Neural crest cell (in vitro differentiated cells): ENCODE data around the gene KIF7. TPM values are rescaled to one million over a fixed set of nuclear protein-coding genes. Genes with fewer than 3 reads are reported as not detected.

Experiments
- DNase-seq: peaks from one replicate; pipeline ENCODE4 v3.0.0; 2021; ENCODE audit warnings: low read depth, mixed read lengths, low spot score
- H3K27ac Mint-ChIP-seq: one replicate; pipeline ENCODE4 v1.8.0; 2021; ENCODE audit warnings: mild to moderate bottlenecking, mixed read lengths; ENCODE audit not compliant: unreplicated experiment
- H3K27me3 Mint-ChIP-seq: 2 replicates; pipeline ENCODE4 v1.8.0; 2021; ENCODE audit warnings: low read depth, mild to moderate bottlenecking, mixed read lengths
- H3K36me3 Mint-ChIP-seq: 2 replicates; pipeline ENCODE4 v1.8.0; 2021; ENCODE audit warnings: low read depth, mild to moderate bottlenecking, mixed read lengths
- H3K4me1 Mint-ChIP-seq: 2 replicates; pipeline ENCODE4 v1.8.0; 2021; ENCODE audit warnings: mixed read lengths
- H3K4me3 Mint-ChIP-seq: one replicate; pipeline ENCODE4 v1.8.0; 2021; ENCODE audit warnings: mild to moderate bottlenecking, mixed read lengths
- H3K9me3 Mint-ChIP-seq: 2 replicates; pipeline ENCODE4 v1.8.0; 2021; ENCODE audit warnings: mixed read lengths
- total RNA-seq: library from RNA; stranded (reverse); gene quantifications from 2 replicates; pipeline ENCODE4 v1.2.1, GENCODE V29; 2021
- TF ChIP-seq, protein P1 (sequence below): fragments of 200-600 bp; sonication (generic); conservative IDR thresholded peaks from 2 replicates; pipeline ENCODE4 v1.5.0; 2021; ENCODE audit warnings: antibody characterized with exemption, mild to moderate bottlenecking

Gene KIF7
- total RNA-seq, 1 donor from 2014 or later = 16.2 TPM

DNA sequence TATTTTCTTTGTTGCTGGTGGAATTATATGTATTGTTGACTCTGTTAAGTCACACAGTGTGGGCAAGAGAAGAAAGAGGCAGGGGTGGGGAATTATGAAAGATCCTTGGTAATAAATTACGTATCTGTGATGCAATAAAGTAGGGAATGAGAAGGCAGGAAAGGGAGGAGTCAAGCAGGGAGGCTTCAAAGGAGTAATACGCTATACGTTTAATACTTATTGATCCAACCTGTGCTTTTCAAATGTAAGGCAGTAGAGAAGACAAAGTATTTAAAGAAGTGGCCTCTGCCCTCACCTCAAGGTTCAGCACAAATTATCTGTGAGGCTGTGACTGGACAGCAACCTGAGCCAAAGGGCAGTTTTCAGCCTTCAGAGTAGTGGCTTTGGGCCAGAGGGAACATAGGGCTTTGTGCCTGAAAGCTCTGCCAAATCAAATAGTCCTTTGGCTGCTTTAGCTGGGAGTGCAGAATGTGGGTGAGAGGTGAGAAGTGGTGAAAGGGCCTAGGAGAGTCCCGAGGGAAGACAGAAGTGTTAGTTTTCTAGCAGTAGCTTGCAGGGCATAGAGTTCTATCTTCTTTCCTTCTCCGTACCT, 25.1 kb upstream of the KIF7 start:
- no peak overlapping the region for H3K27ac Mint-ChIP-seq
- no peak for DNase-seq
- TF ChIP-seq, protein P1, sequence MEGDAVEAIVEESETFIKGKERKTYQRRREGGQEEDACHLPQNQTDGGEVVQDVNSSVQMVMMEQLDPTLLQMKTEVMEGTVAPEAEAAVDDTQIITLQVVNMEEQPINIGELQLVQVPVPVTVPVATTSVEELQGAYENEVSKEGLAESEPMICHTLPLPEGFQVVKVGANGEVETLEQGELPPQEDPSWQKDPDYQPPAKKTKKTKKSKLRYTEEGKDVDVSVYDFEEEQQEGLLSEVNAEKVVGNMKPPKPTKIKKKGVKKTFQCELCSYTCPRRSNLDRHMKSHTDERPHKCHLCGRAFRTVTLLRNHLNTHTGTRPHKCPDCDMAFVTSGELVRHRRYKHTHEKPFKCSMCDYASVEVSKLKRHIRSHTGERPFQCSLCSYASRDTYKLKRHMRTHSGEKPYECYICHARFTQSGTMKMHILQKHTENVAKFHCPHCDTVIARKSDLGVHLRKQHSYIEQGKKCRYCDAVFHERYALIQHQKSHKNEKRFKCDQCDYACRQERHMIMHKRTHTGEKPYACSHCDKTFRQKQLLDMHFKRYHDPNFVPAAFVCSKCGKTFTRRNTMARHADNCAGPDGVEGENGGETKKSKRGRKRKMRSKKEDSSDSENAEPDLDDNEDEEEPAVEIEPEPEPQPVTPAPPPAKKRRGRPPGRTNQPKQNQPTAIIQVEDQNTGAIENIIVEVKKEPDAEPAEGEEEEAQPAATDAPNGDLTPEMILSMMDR = no peak
- H3K36me3 Mint-ChIP-seq = peaks cover 3% of the 10 kb centered on the region
- H3K4me1 Mint-ChIP-seq = peaks cover 5% of the 10 kb centered on the region
- no peak overlapping the region for H3K4me3 Mint-ChIP-seq
- no peaks in the 10 kb centered on the region for H3K9me3 Mint-ChIP-seq
- no peaks in the 10 kb centered on the region for H3K27me3 Mint-ChIP-seq

DNA sequence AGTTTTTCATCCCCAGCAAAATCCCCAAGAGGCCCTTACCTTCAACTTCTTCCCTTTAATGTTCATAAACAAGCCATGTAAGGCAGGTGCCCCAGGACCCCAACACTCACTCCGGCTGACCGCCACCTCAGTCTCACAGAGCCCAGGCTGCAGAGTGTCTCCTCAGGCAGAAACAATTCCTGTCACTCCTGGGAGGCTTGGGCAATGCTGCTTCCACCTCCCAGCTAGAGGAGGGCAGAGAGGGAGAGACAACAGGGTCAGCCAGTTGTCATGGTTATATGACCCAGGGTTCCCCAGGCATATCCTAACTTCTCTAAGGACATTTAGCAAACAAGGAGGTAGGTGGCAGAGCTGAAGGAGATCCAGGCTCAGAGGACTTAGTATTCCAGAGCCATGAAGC, 23.9 kb upstream of the KIF7 start, which contains the start of gene PLIN1:
Gene PLIN1, minus strand, starts transcription at position 156 of the 400 bp plus-strand sequence. CDS start 1,878 bp downstream, outside the sequence.
- H3K9me3 Mint-ChIP-seq = no peaks in the 10 kb centered on the region
- H3K27me3 Mint-ChIP-seq = no peaks in the 10 kb centered on the region
- peaks cover 5% of the 10 kb centered on the region for H3K4me1 Mint-ChIP-seq
- no peak within 1 kb of the TSS for H3K27ac Mint-ChIP-seq
- no peak within 1 kb of the TSS for H3K4me3 Mint-ChIP-seq
- TF ChIP-seq, protein P1 = no peak
- H3K36me3 Mint-ChIP-seq = peaks cover 2% of the 10 kb centered on the region
- no peak for DNase-seq

DNA sequence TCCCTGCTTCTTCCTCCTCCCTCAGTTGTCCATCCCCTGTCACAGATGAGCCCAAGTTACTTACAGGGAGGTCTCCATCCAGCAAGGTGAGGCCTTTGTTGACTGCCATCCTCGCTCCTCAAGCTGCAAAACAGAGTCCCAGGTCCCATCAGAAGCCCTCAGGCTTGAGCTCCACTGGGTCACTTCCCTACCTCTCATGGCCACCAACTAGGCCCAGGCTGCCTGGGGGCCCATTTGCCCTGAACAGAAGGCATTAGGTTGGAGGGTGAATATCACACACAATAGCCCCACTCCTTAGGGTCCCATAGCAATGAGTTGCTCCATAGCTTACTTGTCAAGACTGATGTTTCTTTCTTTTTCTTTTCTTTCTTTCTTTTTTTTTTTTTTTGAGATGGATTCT, 22.1 kb upstream of the KIF7 start:
- no peak overlapping the region for H3K27ac Mint-ChIP-seq
- H3K9me3 Mint-ChIP-seq = no peaks in the 10 kb centered on the region
- no peak for DNase-seq
- TF ChIP-seq, protein P1 = no peak
- no peaks in the 10 kb centered on the region for H3K36me3 Mint-ChIP-seq
- no peak overlapping the region for H3K4me3 Mint-ChIP-seq
- no peaks in the 10 kb centered on the region for H3K27me3 Mint-ChIP-seq
- peaks cover 5% of the 10 kb centered on the region for H3K4me1 Mint-ChIP-seq

DNA sequence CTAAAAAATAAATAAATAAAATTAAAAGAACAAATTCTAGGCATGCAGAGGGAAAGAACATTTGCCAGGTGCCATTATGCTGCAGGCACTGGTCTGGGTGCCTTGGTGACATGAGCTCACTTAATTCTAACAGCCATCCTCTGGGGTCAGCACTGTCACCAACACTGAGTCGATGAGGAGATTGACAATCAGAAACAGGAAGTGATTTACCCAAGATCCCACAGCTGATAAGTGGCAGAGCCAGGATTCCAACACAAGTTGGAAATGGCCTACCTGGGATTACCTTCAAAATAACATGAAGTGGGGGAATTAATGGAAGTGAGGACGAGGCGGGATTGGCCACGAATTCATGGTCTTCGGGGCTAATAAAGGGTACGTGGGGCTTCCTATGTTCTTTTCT, 20.3 kb upstream of the KIF7 start:
- Mint-ChIP-seq H3K36me3 (no peaks in the 10 kb centered on the region), H3K4me1 (peaks cover 5% of the 10 kb centered on the region), H3K4me3 (no peak overlapping the region), H3K27me3 (no peaks in the 10 kb centered on the region), H3K27ac (no peak overlapping the region), H3K9me3 (no peaks in the 10 kb centered on the region)
- DNase-seq = no peak
- TF ChIP-seq, protein P1 = no peak

DNA sequence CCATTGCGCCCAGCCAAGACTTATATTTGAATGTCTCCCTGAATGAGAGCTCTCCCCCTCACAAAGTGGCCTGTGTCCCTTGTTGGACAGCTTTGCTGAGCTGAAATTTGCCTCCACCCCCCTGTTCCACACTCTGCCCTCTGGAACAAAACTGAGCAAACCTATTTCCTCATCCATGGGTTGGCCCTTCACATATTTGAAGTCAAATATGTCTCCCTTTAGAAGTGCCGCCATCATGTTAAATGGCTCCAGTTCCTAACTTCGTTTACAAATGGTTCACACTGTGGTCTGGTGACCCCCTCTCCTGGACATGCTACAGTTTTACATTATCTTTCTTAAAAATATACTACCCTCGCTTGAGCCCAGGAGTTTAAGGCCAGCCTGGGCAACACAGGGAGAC, 19.3 kb upstream of the KIF7 start:
- TF ChIP-seq, protein P1 = no peak
- no peak overlapping the region for H3K27ac Mint-ChIP-seq
- H3K4me1 Mint-ChIP-seq = peaks cover 5% of the 10 kb centered on the region
- no peaks in the 10 kb centered on the region for H3K27me3 Mint-ChIP-seq
- no peaks in the 10 kb centered on the region for H3K36me3 Mint-ChIP-seq
- no peak overlapping the region for H3K4me3 Mint-ChIP-seq
- H3K9me3 Mint-ChIP-seq = no peaks in the 10 kb centered on the region
- no peak for DNase-seq
